Activated naive CD4-positive, alpha-beta T cell treated with anti-CD3 and anti-CD28 coated beads for 36 hours (primary cell): ENCODE data around the gene PTPRU. TPM values are rescaled to one million over a fixed set of nuclear protein-coding genes. Genes with fewer than 3 reads are reported as not detected.
A peak's percentile ranks its signal among the peaks of the same experiment; 100 is the strongest.

Experiments used
- CTCF ChIA-PET: fragments of 350-600 bp; sonication (Branson Sonifier 250); formaldehyde crosslinking; loops from one replicate; lab custom pipeline; 2021; ENCODE audit warnings: antibody characterized with exemption; lab: Charles Lee
- DNase-seq: peaks from one replicate; pipeline ENCODE4 v3.0.0-alpha.2; 2020
- H3K27ac Mint-ChIP-seq: one replicate; pipeline ENCODE4 v1.8.0; 2021; ENCODE audit warnings: mild to moderate bottlenecking, mixed read lengths
- H3K27me3 Mint-ChIP-seq: one replicate; pipeline ENCODE4 v1.8.0; 2021; ENCODE audit warnings: low read depth, mixed read lengths
- H3K36me3 Mint-ChIP-seq: one replicate; pipeline ENCODE4 v1.8.0; 2021; ENCODE audit warnings: low read depth, mixed read lengths
- H3K4me1 Mint-ChIP-seq: one replicate; pipeline ENCODE4 v1.8.0; 2021; ENCODE audit warnings: low read depth, mixed read lengths
- H3K4me3 Mint-ChIP-seq: one replicate; pipeline ENCODE4 v1.8.0; 2021; ENCODE audit warnings: mild to moderate bottlenecking, moderate library complexity, mixed read lengths
- H3K9me3 Mint-ChIP-seq: one replicate; pipeline ENCODE4 v1.8.0; 2021; ENCODE audit warnings: mixed read lengths
- intact Hi-C: fragments of 100-400 bp; cut with micrococcal nuclease; formaldehyde crosslinking; loops from one replicate; pipeline ENCODE4 v1.15.1; 2023
- total RNA-seq, 2 experiments: library from RNA; stranded (reverse); gene quantifications; one replicate each; pipeline ENCODE4 v1.2.3, GENCODE V29; 2021

Gene PTPRU
- total RNA-seq, 2 experiments from 2014 or later = 0.15 to 0.38 TPM

GRCh38 chr1:29259802-29260441 lies 23.6 kb downstream of the PTPRU start:
- Mint-ChIP-seq H3K27me3 (peaks cover 42% of the 10 kb centered on the region), H3K4me1 (peaks cover 6% of the 10 kb centered on the region), H3K4me3 (peak overlapping the region; percentile 56), H3K9me3 (no peaks in the 10 kb centered on the region), H3K27ac (no peak overlapping the region), H3K36me3 (no peaks in the 10 kb centered on the region)
- intact Hi-C loops = no loop called here
- DNase-seq = peak; percentile 27
- CTCF ChIA-PET = no interaction called here

- H3K36me3 Mint-ChIP-seq = no peaks in the 10 kb centered on the region
- H3K9me3 Mint-ChIP-seq = no peaks in the 10 kb centered on the region
- H3K27me3 Mint-ChIP-seq = peaks cover 44% of the 10 kb centered on the region
Observed at GRCh38 chr1:29260531-29260930, 24.2 kb downstream of the PTPRU start.

GRCh38 chr1:29264773-29265389 lies 28.6 kb downstream of the PTPRU start:
- DNase-seq = no peak
- H3K36me3 Mint-ChIP-seq = no peaks in the 10 kb centered on the region
- CTCF ChIA-PET = no interaction called here
- no peak overlapping the region for H3K27ac Mint-ChIP-seq
- intact Hi-C loops = no loop called here
- no peaks in the 10 kb centered on the region for H3K9me3 Mint-ChIP-seq
- peaks cover 57% of the 10 kb centered on the region for H3K27me3 Mint-ChIP-seq
- peaks cover 6% of the 10 kb centered on the region for H3K4me1 Mint-ChIP-seq
- H3K4me3 Mint-ChIP-seq = no peak overlapping the region

More at GRCh38 chr1:29260531-29260930, 24.2 kb downstream of the PTPRU start:
- Mint-ChIP-seq H3K27ac (no peak overlapping the region), H3K4me1 (peaks cover 6% of the 10 kb centered on the region), H3K4me3 (peak overlapping the region; percentile 56)
- intact Hi-C loops = no loop called here
- CTCF ChIA-PET = interaction anchor here (0.5 to 1.1 kb wide), 2 partner anchors 593 to 1120 kb away, joined by 3 to 6 read pairs; no protein-coding TSS in a partner anchor
- no peak for DNase-seq

GRCh38 chr1:29266912-29267311 lies 30.6 kb downstream of the PTPRU start:
- no peak for DNase-seq
- Mint-ChIP-seq H3K27me3 (peaks cover 51% of the 10 kb centered on the region), H3K4me3 (no peak overlapping the region), H3K27ac (no peak overlapping the region), H3K36me3 (no peaks in the 10 kb centered on the region), H3K4me1 (no peaks in the 10 kb centered on the region), H3K9me3 (no peaks in the 10 kb centered on the region)
- intact Hi-C loops = no loop called here
- CTCF ChIA-PET = interaction anchor here (0.6 kb wide), 1 partner anchor 294 kb away, joined by 3 read pairs; no protein-coding TSS in a partner anchor

- Mint-ChIP-seq H3K4me3 (no peak overlapping the region), H3K4me1 (no peaks in the 10 kb centered on the region), H3K27me3 (peaks cover 53% of the 10 kb centered on the region), H3K36me3 (no peaks in the 10 kb centered on the region), H3K9me3 (no peaks in the 10 kb centered on the region), H3K27ac (no peak overlapping the region)
- CTCF ChIA-PET = interaction anchor here (0.6 kb wide), 1 partner anchor 293 kb away, joined by 3 read pairs; no protein-coding TSS in a partner anchor
- DNase-seq = no peak
- intact Hi-C loops = no loop called here
Observed at GRCh38 chr1:29267321-29268070, 31.2 kb downstream of the PTPRU start.

DNA sequence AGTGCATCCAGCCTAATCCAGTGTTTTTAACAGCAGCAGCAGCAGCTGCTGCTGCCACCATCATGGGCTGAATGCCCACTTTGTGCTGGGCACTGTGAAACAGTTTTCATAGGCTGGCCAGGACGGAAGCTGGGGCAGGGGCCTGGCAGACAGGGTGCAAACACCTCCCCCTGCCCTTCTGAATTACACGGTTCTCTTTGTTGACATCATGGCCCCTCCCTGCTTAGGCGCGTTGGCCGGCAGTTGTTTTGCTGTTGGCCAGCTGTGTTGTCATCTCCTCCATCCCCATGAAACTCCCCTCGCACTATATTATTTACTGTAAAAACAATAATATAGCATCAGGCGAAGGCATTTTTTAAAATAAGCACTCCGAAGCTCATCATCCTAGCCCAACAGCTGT lies 33.1 kb downstream of the PTPRU start:
- Mint-ChIP-seq H3K4me1 (no peaks in the 10 kb centered on the region), H3K27me3 (peaks cover 52% of the 10 kb centered on the region), H3K4me3 (no peak overlapping the region), H3K27ac (no peak overlapping the region), H3K36me3 (no peaks in the 10 kb centered on the region), H3K9me3 (no peaks in the 10 kb centered on the region)
- CTCF ChIA-PET = no interaction called here
- DNase-seq = no peak
- intact Hi-C loops = no loop called here

GRCh38 chr1:29270929-29271521 lies 34.7 kb downstream of the PTPRU start:
- intact Hi-C loops = no loop called here
- no peaks in the 10 kb centered on the region for H3K4me1 Mint-ChIP-seq
- peaks cover 49% of the 10 kb centered on the region for H3K27me3 Mint-ChIP-seq
- no peak overlapping the region for H3K27ac Mint-ChIP-seq
- CTCF ChIA-PET = no interaction called here
- no peaks in the 10 kb centered on the region for H3K9me3 Mint-ChIP-seq
- DNase-seq = no peak
- H3K36me3 Mint-ChIP-seq = no peaks in the 10 kb centered on the region
- no peak overlapping the region for H3K4me3 Mint-ChIP-seq

- CTCF ChIA-PET = no interaction called here
- Mint-ChIP-seq H3K27me3 (peaks cover 44% of the 10 kb centered on the region), H3K27ac (no peak overlapping the region), H3K4me3 (no peak overlapping the region), H3K36me3 (no peaks in the 10 kb centered on the region), H3K4me1 (no peaks in the 10 kb centered on the region), H3K9me3 (no peaks in the 10 kb centered on the region)
- DNase-seq = no peak
- intact Hi-C loops = no loop called here
Observed at GRCh38 chr1:29271724-29272123, 35.4 kb downstream of the PTPRU start.

DNA sequence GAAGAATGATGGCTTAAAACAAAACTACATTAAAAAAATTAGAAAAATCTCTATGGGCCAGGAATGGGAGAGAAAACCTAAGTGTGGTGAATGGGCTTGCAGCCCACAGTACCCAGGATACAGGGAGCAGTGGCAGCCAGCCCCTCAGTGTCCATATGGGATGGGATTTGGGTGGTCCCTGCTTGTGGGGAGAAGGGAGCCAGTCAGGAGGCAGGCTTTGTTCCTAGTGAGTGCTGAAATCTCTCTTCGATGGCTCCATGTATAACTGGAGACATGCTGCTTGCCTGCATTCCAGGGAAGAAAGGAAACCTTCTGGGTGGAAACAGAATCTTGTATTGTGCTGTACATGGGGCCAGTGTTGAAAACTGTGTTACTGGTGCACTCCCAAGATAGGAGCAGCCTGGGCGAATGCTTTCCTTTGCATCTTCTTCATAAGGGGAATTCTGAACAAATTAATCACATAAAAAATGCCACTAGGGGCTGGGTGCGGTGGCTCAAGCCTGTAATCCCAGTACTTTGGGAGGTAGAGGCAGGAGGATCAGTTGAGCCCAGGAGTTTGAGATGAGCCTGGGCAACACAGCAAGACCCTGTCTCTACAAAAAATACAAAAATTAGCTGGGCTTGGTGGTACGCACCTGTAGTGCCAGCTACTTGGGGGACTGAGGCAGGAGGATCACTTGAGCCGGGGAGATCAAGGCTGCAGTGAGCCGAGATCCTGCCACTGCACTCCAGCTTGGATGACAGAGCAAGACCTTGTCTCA lies 36.0 kb downstream of the PTPRU start:
- no peak for DNase-seq
- H3K9me3 Mint-ChIP-seq = no peaks in the 10 kb centered on the region
- CTCF ChIA-PET = no interaction called here
- intact Hi-C loops = no loop called here
- H3K4me3 Mint-ChIP-seq = no peak overlapping the region
- no peaks in the 10 kb centered on the region for H3K4me1 Mint-ChIP-seq
- no peak overlapping the region for H3K27ac Mint-ChIP-seq
- no peaks in the 10 kb centered on the region for H3K36me3 Mint-ChIP-seq
- H3K27me3 Mint-ChIP-seq = peaks cover 38% of the 10 kb centered on the region

GRCh38 chr1:29275435-29275834 lies 39.1 kb downstream of the PTPRU start:
- Mint-ChIP-seq H3K36me3 (no peaks in the 10 kb centered on the region), H3K4me1 (no peaks in the 10 kb centered on the region), H3K27me3 (peaks cover 20% of the 10 kb centered on the region), H3K27ac (no peak overlapping the region), H3K9me3 (no peaks in the 10 kb centered on the region), H3K4me3 (no peak overlapping the region)
- intact Hi-C loops = no loop called here
- CTCF ChIA-PET = no interaction called here
- no peak for DNase-seq

DNA sequence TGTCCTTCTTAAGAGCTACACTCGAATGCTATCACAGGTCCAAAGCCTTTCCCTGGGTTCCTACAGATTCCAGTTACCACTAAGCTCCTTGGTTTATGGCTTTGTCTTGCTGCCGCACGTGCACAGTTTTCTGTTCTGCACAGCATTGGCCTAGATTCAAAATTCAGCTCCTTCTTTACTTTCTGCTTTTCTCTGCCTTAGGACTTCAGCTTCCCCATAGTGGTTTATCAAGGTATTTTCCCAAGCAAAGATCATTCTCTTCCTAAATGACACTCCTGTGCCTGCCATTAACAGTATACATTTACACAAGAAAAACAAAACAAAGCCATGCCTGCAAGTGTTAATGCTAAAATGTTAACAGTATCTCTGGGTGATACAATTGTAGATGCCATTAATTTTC lies 41.8 kb downstream of the PTPRU start:
- no peaks in the 10 kb centered on the region for H3K36me3 Mint-ChIP-seq
- CTCF ChIA-PET = no interaction called here
- peaks cover 3% of the 10 kb centered on the region for H3K27me3 Mint-ChIP-seq
- H3K4me1 Mint-ChIP-seq = no peaks in the 10 kb centered on the region
- no peak overlapping the region for H3K4me3 Mint-ChIP-seq
- DNase-seq = no peak
- intact Hi-C loops = no loop called here
- H3K9me3 Mint-ChIP-seq = no peaks in the 10 kb centered on the region
- H3K27ac Mint-ChIP-seq = no peak overlapping the region

DNA sequence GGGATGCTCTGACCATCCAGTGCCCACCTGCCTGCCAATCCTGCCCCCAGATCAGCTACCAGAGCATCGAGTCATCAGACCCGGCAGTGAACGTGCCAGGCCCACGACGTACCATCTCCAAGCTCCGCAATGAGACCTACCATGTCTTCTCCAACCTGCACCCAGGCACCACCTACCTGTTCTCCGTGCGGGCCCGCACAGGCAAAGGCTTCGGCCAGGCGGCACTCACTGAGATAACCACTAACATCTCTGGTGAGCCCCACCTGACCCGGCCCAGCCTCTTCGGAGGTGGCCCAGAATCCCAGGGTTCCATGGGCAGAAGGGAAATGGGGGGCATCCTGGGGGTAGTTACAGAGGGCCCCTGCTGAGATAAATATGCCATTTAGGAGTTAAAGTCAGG lies 43.1 kb downstream of the PTPRU start:
- peaks cover 4% of the 10 kb centered on the region for H3K4me1 Mint-ChIP-seq
- H3K27ac Mint-ChIP-seq = no peak overlapping the region
- DNase-seq = no peak
- no peaks in the 10 kb centered on the region for H3K36me3 Mint-ChIP-seq
- no peak overlapping the region for H3K4me3 Mint-ChIP-seq
- CTCF ChIA-PET = no interaction called here
- intact Hi-C loops = no loop called here
- H3K9me3 Mint-ChIP-seq = no peaks in the 10 kb centered on the region
- peaks cover 3% of the 10 kb centered on the region for H3K27me3 Mint-ChIP-seq
